AG20443 (cell line): ENCODE measurements around the gene BMP8B.
A peak's percentile ranks its signal among the peaks of the same experiment; 100 is the strongest.

Source experiments
- DNase-seq: peaks from one replicate; pipeline ENCODE4 v3.0.0; 2012; ENCODE audit warnings: low spot score, mixed read lengths

Gene BMP8B

GRCh38 chr1:39722495-39722894, 66.2 kb downstream of the BMP8B start:
- DNase-seq, result no peak

DNA sequence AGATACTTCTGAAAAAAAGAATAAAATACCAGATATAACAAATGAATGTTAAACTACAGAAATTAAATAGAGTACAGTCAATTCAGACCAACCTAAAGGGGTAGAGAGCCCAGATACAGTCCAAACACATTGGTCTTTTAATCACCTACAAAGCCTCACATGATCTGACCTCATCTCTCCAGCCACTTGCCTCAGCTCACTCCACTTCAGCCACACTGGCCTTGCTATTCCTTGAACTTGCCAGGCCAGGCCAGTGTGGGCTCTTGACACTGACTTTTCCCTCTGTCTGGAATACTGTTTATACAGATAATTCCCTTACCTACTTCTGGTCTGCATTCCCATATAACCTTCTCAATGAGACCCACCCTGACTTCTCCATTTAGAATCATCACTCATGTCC, 67.0 kb downstream of the BMP8B start:
- DNase-seq, result no peak

DNA sequence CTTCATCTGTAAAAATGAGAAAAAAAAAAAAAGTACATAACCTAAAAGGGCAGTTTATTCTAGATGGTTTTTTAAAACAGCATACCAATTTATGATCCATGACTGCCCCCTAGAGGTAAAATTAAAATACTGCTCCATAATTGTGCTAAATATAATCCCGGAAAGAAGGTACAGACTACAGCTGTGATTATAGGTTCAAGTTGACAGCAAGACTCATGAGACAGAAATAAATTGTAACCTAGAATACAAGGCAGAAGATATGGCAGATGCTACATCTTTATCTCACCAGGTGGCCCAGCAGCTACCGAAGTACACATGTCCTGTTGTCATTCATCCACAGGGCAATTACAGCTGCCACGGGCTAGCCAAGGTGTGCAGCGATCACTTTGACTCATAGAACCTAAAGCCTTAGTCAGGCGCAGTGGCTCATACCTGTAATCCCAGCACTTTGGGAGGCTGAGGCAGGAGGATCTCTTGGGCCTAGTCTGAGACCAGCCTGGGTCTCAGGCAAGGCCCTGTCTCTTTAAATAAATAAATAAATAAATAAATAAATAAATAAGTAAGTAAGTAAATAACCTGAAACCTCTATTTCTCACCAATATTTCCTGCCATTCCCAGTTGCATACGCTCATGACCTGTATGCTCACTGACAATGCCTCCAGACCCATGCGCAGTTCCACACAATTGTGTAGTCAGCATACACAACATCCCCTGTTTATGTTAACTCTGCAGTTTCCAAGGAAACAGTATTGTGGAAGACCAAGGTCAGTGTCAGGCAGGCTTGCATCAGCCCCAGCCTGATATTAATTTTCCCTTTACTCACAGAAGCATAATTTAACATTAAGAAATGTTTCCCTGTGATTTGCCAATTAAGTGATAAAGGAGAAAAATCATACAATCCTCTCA, 68.3 kb downstream of the BMP8B start:
- peak; percentile 40 for DNase-seq

GRCh38 chr1:39717809-39718208, 70.9 kb downstream of the BMP8B start:
- DNase-seq, result no peak

DNA sequence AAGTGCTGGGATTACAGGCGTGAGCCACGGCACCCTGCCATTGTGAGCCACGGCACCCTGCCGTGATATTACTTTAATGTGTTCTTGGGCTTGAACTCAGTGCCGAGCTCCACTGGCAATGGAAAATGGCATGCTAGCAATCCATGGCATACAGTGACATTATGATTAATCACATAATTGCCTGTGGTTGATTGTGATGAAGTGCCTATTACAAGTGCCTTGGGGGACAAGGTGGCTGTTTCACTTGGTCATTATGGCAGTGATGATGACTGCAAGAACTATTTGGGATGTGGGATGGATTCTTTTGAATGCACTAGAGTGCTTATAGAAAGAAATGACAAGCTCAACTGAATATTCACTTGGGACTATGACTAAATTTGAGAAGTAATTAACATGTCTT, 75.1 kb downstream of the BMP8B start:
- DNase-seq, result no peak

- no peak for DNase-seq
Measured at GRCh38 chr1:39711966-39712340, 76.7 kb downstream of the BMP8B start.

- peak; percentile 19 for DNase-seq
Measured at GRCh38 chr1:39711104-39711965, 77.3 kb downstream of the BMP8B start.

DNA sequence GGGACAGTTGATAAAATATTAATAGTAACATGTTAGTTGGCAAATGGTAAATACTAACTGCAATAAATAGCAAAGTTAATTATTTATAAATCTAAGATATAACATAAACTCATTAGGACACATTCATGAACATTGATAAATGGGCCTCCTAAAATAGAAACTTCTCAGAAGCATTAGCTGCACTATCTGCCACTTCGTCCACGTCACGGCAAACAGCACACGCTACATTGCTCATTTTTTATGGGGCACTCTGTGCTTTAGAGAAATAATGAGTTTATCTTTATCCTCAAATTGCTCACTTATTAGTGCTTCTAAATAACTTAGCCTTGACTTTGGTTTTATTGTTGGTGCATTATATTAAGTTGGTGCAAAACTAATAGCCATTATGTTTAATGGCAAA, 81.2 kb downstream of the BMP8B start:
- no peak for DNase-seq
